Inferior parietal cortex (tissue), 1 donor: ENCODE measurements around the gene SLC26A3.

ENCODE experiments used
- DNase-seq: peaks from one replicate; pipeline ENCODE4 v3.0.0-alpha.2; 2016; ENCODE audit errors: extremely low spot score

The SLC26A3 gene

DNA sequence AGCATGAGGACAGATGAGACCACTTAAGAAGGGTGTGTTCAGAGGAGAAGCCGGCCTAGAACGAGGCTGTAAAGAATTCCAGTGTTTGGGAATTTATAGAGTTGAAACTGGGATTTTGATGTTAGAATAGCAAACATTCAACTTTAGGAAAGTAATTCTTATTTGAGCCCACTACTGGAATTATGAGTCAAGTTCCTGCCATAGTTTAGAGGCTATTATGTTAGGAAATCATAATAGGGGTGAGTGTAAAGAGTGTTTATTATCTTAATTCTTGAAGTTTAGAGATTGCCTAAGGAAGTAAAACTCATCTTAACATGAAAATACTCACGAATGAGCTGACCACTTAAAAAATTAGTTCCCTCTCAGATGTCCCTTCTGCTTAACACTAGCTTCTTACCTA lies 57.0 kb downstream of the SLC26A3 start:
- no peak for DNase-seq

GRCh38 chr7:107744345-107744750 lies 58.7 kb downstream of the SLC26A3 start:
- no peak for DNase-seq

DNA sequence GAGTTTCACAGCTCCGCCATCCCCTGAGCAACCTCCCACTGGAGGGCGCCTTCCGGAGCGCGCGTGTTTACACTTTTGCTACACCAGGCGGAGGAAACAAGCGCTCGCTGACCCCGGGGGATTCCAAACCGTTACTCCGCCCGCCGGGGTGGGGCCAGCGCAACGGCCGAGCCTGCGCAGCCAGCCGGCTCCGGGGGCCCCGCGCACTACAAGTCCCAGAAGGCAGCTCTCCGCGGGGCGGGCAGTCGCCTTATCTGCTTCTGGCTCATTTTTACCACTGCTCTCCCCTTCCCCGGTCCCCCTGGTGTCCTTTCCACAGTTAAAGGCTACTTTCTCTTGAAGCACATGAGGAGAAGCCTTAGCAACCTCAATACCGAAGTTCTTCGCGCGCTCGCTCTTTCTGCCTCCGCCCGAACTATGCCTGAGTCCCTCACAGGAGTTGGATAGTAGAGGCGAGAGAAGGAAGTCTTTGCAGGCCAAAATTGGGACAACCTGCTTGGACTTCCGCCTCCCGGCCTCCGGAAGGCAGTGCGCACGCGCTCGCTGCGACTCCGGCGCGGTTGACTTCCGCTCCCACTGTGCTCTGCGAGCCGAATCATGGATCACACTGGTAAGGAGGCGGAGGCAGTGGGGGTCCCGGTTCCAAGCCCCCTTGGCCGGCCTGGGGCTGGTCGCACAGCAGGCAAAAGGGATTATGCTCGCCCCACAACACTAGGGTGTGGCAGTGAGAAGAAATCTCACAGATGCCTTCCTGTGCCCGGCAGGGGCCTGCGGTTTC lies 59.3 kb downstream of the SLC26A3 start, which contains the start of gene CBLL1:
TSS of gene CBLL1 (plus strand) at position 576 of the 778 bp plus-strand sequence. CDS start at position 598, 22 bp downstream.
- DNase-seq: peak; percentile 98

GRCh38 chr7:107742678-107743566 lies 60.1 kb downstream of the SLC26A3 start:
- no peak for DNase-seq

DNA sequence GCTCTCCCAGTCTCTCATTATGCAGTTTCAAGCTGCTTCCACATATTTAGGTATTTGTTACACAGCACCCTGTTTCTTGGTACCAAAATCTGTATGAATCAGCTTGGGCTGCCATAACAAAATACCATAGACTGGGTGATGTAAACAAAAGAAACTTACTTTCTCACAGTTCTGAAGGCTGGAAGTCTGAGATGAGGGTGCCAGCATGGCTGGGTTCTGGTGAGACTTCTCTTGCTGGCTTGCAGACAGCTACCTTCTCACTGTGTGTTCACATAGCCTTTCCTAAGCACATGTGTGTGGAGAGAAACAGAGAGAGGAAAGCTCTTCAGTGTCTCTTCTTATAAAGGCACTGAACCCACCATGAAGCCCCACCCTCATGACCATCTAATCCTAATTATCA lies 74.7 kb downstream of the SLC26A3 start:
- DNase-seq: no peak

GRCh38 chr7:107726356-107727130 lies 76.5 kb downstream of the SLC26A3 start:
- no peak for DNase-seq

- peak; percentile 80 for DNase-seq
These were observed 77.8 kb downstream of the SLC26A3 start for GRCh38 chr7:107725138-107725740.

- no peak for DNase-seq
These were observed 79.8 kb downstream of the SLC26A3 start for GRCh38 chr7:107723255-107723654.

GRCh38 chr7:107721286-107721685 lies 81.7 kb downstream of the SLC26A3 start:
- no peak for DNase-seq

DNA sequence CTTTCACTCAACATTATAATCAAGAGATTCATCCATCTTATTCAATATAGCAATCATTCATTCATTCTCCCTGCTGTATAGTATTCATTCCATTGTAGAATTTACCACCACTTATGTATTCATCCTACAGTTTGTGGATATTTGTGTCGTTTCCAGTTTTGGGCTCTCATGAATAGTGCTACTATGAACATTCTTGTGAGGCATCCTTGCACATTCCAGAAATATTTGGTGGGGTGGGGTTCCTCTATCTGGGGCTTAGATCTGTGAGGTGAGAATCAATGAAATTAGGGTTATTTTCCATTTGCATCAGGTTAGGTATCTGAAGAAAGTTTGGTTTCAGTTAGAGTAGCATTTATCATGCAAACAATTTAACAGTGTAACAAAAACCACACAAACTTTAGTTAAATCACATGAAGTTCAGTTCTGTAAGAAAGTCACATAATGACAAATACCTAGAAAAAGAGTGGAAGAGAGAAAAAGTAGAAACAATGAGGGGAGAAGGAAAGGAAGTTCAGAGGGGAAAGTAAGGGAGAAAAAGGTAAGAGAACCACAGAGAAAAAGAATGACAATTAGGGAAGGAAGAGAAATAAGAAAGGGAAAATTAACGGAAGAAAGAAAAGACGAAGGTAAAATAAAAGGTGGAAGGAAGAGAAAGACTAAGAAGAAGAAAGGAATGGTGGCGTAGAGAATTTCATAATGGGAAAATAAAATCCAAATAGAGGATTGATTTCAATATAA lies 84.4 kb downstream of the SLC26A3 start:
- DNase-seq: no peak

DNA sequence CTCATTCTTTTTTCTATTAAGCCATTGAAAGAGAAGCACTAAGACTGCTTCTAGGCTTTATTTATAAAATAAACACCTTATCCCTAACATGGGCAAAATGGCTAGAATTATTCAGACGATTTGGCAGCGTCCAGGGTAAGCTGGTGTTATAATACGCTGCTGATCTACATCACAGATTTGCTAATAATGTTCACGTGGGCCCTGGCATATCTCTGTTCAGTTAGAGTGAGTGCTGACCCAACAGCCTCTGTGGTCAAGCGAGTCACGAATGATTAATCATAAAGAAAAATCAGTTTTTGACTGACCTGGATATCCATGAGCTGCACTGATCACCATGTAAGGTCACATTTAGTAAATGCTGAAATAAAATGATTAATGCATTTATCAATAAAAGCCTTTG lies 87.5 kb downstream of the SLC26A3 start:
- no peak for DNase-seq
